Bronchial epithelial cell (primary cell): ENCODE data around the gene HSPB7. TPM values are rescaled to one million over a fixed set of nuclear protein-coding genes. Genes with fewer than 3 reads are reported as not detected.
"Not testable (repeated sequence)": the region's sequence is repeated elsewhere in the genome, so short reads cannot be mapped to it uniquely, and the experiment has no call there.

Experiments used
- DNase-seq: peaks from one replicate; pipeline ENCODE4 v3.0.0-alpha.2; 2010; ENCODE audit warnings: low read depth
- FAIRE-seq: peaks from 2 replicates; lab custom pipeline; 2011; peaks lifted over from hg19 to GRCh38; lab: Jason Lieb, UNC
- H3K27me3 ChIP-seq: 2 replicates; pipeline ENCODE4 v1.5.1; 2011; ENCODE audit warnings: low read length; ENCODE audit not compliant: control insufficient read depth, insufficient read depth
- H3K36me3 ChIP-seq: 2 replicates; pipeline ENCODE4 v1.5.1; 2011; ENCODE audit warnings: low read length; ENCODE audit not compliant: control insufficient read depth, insufficient read depth
- H3K4me3 ChIP-seq: 2 replicates; pipeline ENCODE4 v1.5.1; 2011; ENCODE audit warnings: mild to moderate bottlenecking, low read depth, low read length, control low read depth
- CTCF ChIP-seq: IDR thresholded peaks from 2 replicates; pipeline ENCODE4 v1.5.1; 2011; ENCODE audit warnings: mild to moderate bottlenecking, moderate library complexity, low read length, control low read depth, inconsistent platforms; ENCODE audit not compliant: insufficient read depth, severe bottlenecking
- total RNA-seq: library from RNA; depleted of rRNA; stranded (reverse); fragments of >200 nt; gene quantifications from 2 replicates; pipeline ENCODE4 v1.2.1, GENCODE V29; 2014

HSPB7 gene
- total RNA-seq, 1 donor from 2014 or later, result not detected

GRCh38 chr1:16063921-16064320 is 46.1 kb upstream of the HSPB7 start:
- Histone ChIP-seq H3K4me3 (no peak overlapping the region), H3K27me3 (no peaks in the 10 kb centered on the region), H3K36me3 (no peaks in the 10 kb centered on the region)
- no peak for TF ChIP-seq CTCF
- FAIRE-seq, result no peak
- DNase-seq, result no peak

DNA sequence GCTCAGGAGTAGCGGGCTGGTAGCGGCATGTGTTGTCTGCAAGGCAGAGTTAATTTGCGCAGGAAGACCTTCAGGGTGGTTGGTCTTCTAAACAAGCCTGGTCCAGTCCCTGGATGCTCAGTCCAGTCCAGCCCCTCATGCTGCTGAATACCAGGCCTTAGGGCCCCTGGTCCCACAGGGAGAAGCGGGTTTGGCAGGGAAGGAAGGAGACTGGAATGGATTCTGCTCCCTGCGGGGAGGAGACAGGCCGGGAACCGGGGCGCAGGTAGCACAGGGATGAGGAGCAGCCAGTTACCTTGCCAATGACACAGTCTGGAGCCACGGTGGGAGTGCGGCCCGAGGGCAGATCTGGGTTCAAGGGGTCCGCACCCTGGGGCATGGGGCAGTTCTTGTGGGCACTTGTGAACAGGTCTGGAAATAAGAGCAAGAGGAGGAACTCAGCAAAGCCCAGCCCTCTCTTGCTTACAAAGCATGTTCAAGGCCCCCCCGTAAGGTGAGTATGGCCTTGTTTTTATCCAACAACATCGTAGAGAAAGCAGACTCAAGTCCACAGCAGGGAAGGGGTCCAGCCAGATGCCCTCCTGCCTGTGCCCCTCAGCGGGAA is 45.5 kb upstream of the HSPB7 start:
- TF ChIP-seq CTCF, result no peak
- Histone ChIP-seq H3K27me3 (no peaks in the 10 kb centered on the region), H3K4me3 (no peak overlapping the region), H3K36me3 (no peaks in the 10 kb centered on the region)
- FAIRE-seq, result no peak
- DNase-seq, result no peak

DNA sequence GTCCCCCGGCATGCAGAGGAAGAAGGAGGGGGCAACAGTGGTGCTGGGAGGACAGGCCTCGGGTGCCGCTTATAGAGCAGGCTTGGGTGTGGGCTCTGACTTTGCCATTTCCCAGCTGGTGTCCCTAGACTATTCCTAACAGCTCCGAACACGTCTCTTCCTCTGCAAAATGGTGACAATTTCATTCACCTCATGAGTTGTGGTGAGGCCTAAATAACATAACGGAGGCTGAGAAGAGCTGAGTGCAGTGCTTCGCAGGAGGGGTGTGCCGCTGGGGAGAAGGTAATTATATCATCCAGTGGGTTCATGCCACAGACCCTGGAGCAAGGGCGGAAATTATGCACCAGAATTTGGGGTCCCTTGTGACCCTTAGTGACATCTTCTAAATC is 44.8 kb upstream of the HSPB7 start:
- not testable (repeated sequence) for DNase-seq

DNA sequence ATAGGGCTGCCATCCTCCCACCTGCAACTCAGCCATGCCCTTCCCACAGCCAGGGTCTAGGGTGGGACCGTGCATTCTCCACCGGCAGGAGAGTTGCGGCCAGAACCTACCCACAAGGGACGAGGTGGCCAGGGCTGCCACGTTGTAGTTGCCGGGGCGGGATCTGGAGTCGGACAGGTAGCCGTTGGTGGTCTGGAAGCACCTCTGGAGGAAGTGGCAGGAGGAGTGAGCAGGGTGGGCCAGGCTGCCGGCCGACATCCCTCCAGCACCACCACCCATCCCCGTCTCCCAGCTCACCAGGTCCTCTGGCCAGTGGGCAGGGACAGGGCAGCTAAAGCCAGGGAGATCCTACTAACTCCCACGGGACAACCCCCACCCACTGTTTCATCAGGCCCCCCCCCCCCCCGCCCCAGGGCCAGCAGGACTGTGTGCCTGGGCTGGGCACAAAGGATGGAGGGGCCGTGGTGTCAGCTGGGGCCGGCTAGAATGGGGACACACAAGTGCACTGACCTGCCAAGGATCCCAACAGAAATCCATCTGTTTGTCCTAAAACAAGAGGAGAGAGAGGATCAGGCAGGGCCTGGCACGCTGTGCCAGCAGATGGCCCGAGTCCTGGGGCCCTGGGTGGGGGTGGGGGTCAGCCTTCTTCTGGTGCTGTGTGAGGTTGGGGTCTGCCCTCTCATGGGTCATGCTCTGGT is 44.3 kb upstream of the HSPB7 start:
- not testable (repeated sequence) for H3K27me3 ChIP-seq, H3K4me3 ChIP-seq, H3K36me3 ChIP-seq, DNase-seq
- FAIRE-seq, result peak; percentile 40

More for the DNA sequence above, 44.8 kb upstream of the HSPB7 start:
- H3K4me3 ChIP-seq, H3K36me3 ChIP-seq, H3K27me3 ChIP-seq: not testable (repeated sequence)
- FAIRE-seq, result peak; percentile 89

DNA sequence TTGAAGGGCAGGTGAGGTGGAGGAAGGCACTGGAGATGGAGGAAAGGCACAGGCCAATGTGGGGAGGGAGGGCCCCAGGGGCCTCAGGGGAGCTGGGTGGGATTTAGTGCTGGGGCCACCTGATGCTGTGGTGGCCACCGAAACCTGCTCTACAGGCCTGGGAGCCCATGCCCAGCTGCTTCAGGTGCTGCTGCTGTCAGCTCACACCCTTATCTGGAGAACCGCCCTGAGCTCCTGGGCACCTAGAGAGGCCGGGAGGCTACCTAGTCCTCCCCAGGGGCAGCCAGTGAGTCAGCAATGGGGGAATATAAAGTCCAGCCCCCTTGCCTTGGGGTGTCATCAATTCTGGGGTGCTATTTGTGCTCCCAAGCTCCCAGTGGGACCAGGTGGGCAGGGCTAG is 43.4 kb upstream of the HSPB7 start:
- no peaks in the 10 kb centered on the region for H3K36me3 ChIP-seq
- H3K4me3 ChIP-seq, result no peak overlapping the region
- peaks cover 2% of the 10 kb centered on the region for H3K27me3 ChIP-seq
- no peak for TF ChIP-seq CTCF
- DNase-seq, result no peak
- no peak for FAIRE-seq

- not testable (repeated sequence) for FAIRE-seq, DNase-seq
Observed at GRCh38 chr1:16058394-16059120, 40.7 kb upstream of the HSPB7 start.

GRCh38 chr1:16057314-16057915 is 39.6 kb upstream of the HSPB7 start:
- not testable (repeated sequence) for H3K27me3 ChIP-seq, H3K36me3 ChIP-seq, H3K4me3 ChIP-seq, DNase-seq
- FAIRE-seq, result peak; percentile 58

More at GRCh38 chr1:16058394-16059120, 40.7 kb upstream of the HSPB7 start:
- H3K27me3 ChIP-seq, H3K4me3 ChIP-seq, H3K36me3 ChIP-seq: not testable (repeated sequence)

- H3K36me3 ChIP-seq, FAIRE-seq, DNase-seq, H3K4me3 ChIP-seq, H3K27me3 ChIP-seq: not testable (repeated sequence)
Observed at GRCh38 chr1:16056521-16056912, 38.7 kb upstream of the HSPB7 start.
